ENCODE measurements around the gene ITGA11. TPM values are rescaled to one million over a fixed set of nuclear protein-coding genes. Genes with fewer than 3 reads are reported as not detected.

ITGA11 gene
- total RNA-seq, 1 donor from 2014 or later = not detected

GRCh38 chr15:68396068-68396467, 35.9 kb downstream of the ITGA11 start:
- H3K4me3 Mint-ChIP-seq (ENCODE audit: low read depth) = no peak overlapping the region
- no peak for TF ChIP-seq CTCF (IDR thresholded peaks at IDR 0.05; ENCODE audit: unreplicated experiment)
- peaks cover 26% of the 10 kb centered on the region for H3K9me3 Mint-ChIP-seq (ENCODE audit: low read depth)
- no peaks in the 10 kb centered on the region for H3K27me3 Mint-ChIP-seq
- H3K36me3 Mint-ChIP-seq (ENCODE audit: insufficient read depth) = no peaks in the 10 kb centered on the region
- DNase-seq (ENCODE audit: low spot score, unreplicated experiment) = no peak
- no peak overlapping the region for H3K27ac Mint-ChIP-seq
- H3K4me1 Mint-ChIP-seq (ENCODE audit: low read depth) = peaks cover 6% of the 10 kb centered on the region

GRCh38 chr15:68391121-68391520, 40.8 kb downstream of the ITGA11 start:
- Mint-ChIP-seq H3K27me3 (peaks cover 3% of the 10 kb centered on the region), H3K4me3 (ENCODE audit: low read depth) (no peak overlapping the region), H3K9me3 (ENCODE audit: low read depth) (peaks cover 26% of the 10 kb centered on the region), H3K27ac (no peak overlapping the region), H3K4me1 (ENCODE audit: low read depth) (no peaks in the 10 kb centered on the region), H3K36me3 (ENCODE audit: insufficient read depth) (no peaks in the 10 kb centered on the region)
- DNase-seq (ENCODE audit: low spot score, unreplicated experiment) = no peak
- TF ChIP-seq CTCF (IDR thresholded peaks at IDR 0.05; ENCODE audit: unreplicated experiment) = no peak

GRCh38 chr15:68389936-68390817, 41.8 kb downstream of the ITGA11 start:
- no peaks in the 10 kb centered on the region for H3K36me3 Mint-ChIP-seq (ENCODE audit: insufficient read depth)
- peaks cover 3% of the 10 kb centered on the region for H3K27me3 Mint-ChIP-seq
- no peak overlapping the region for H3K4me3 Mint-ChIP-seq (ENCODE audit: low read depth)
- no peak for TF ChIP-seq CTCF (IDR thresholded peaks at IDR 0.05; ENCODE audit: unreplicated experiment)
- no peak for DNase-seq (ENCODE audit: low spot score, unreplicated experiment)
- no peak overlapping the region for H3K27ac Mint-ChIP-seq
- H3K9me3 Mint-ChIP-seq (ENCODE audit: low read depth) = peaks cover 20% of the 10 kb centered on the region
- no peaks in the 10 kb centered on the region for H3K4me1 Mint-ChIP-seq (ENCODE audit: low read depth)

- H3K9me3 Mint-ChIP-seq (ENCODE audit: low read depth) = peaks cover 20% of the 10 kb centered on the region
Observed at GRCh38 chr15:68389041-68389930, 42.7 kb downstream of the ITGA11 start.

More at GRCh38 chr15:68389041-68389930, 42.7 kb downstream of the ITGA11 start:
- DNase-seq (ENCODE audit: low spot score, unreplicated experiment) = no peak
- Mint-ChIP-seq H3K27ac (no peak overlapping the region), H3K36me3 (ENCODE audit: insufficient read depth) (no peaks in the 10 kb centered on the region), H3K4me3 (ENCODE audit: low read depth) (no peak overlapping the region), H3K27me3 (peaks cover 3% of the 10 kb centered on the region), H3K4me1 (ENCODE audit: low read depth) (no peaks in the 10 kb centered on the region)
- no peak for TF ChIP-seq CTCF (IDR thresholded peaks at IDR 0.05; ENCODE audit: unreplicated experiment)
